GM18867 (cell line): ENCODE measurements around the gene PAQR7.

Experiments
- ATAC-seq: cut with Tn5 transposase; IDR thresholded peaks from one replicate; pipeline ENCODE4 v1.9.1; 2021; ENCODE audit warnings: mild to moderate bottlenecking, moderate library complexity; ENCODE audit not compliant: unreplicated experiment

PAQR7 gene

DNA sequence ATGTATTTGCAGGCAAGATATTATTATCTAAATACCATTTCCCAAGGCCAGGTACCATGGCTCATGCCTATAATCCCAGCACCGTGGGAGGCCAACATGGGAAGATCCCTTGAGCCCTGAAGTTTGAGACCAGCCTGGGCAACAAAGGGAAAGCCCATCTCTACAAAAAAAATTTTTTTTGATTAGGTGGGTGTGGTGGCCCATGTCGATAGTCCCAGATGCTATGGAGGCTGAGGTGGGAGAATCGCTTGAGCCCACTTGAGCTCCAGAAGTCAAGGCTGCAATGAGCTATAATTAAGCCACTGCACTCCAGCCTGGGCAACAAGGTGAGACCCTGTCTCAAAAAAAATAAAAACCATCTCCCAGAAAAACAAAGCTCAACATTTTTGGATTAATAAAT lies 28.5 kb upstream of the PAQR7 start:
- ATAC-seq = no peak

DNA sequence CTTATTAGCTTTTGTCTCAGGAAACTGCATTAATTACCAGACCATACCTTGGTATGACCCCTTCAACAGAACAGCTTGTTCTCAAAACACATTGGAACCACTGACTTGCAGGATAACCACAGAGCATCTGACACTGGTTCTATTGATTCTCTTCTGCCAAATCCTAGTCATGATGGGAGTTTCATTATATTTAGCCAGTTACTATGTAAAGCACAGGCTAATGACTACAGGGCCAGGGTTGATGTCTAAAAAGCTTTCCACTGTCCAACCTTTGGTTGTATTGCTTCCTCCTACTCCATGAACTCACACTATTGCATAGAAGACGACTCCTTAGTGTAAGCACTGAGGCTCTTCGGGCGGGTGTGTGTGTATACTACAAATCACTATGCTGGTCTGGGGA lies 27.0 kb upstream of the PAQR7 start:
- ATAC-seq = no peak

DNA sequence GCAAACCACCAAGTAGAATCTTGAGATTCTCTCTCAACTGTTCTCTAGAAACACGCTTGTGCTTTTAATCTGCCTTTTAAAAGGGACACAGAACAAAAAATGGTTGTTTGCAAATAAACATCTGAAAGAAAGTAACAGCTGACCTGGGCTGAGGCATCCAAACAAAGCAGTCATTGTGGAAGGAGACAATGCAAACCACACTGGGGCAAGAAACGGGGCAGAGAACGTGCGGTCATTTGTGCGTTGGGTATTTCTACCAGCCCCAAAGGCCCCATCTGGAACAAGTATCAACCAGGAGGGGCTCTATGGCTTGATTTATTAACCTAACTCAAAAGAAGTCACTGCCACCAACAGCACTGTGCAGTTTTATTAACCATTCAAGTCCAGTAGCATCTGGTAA lies 24.7 kb upstream of the PAQR7 start:
- ATAC-seq = no peak

DNA sequence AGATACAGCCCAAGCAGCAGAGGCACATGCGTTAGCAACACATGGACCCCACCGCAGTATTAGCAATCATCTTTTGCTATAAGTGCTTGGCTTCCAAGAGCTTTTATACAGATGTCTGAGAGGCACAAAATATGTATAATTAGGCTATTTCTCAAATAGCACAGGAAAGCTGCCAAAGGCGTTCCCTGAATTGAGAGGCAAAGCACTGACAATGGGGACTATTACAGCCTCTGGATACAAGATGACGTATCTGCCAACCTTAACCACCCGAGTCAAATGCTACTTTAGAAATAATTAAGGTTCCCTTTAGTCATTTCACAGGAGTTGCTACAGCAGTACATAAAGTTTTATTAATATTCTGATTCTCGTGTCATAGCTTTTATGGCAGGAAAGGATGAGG lies 24.3 kb upstream of the PAQR7 start:
- ATAC-seq = no peak

DNA sequence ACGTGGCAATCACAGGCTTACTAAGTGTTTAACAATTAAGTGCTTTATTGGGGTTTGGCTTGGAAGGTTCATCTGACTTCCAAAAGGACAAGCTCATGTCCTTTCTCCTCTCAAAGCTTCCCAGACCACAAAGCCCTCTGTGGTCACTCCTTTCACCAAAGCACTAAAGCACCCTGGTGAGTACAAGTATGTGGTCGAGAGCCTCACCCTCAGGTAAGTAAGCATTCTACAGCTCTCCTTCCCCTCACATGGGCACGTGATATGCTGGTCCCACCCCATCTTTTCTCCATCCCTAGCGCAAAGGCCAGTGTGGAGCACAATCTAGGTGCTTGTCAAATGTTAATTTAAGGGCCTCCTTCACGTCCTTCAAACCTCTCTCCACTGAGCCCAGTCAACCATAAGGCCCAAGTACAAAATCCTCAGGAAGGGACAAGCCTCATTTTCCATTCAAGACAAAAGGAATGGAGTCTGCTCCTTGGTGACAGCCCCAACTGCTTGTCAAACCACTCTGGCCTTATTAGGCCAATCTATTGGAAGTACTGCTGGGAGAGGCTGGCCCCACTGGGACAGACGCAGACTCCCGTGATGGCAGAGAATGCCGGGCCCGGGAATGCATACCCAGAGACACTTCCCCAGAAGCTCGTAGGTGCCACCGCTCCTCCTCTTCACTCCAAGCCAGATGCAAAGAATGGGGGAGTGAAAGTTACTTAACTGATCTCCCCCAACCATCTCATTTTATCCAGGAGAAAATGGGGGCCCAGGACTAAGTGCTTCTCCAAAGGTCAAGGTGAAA lies 22.9 kb upstream of the PAQR7 start:
- no peak for ATAC-seq

DNA sequence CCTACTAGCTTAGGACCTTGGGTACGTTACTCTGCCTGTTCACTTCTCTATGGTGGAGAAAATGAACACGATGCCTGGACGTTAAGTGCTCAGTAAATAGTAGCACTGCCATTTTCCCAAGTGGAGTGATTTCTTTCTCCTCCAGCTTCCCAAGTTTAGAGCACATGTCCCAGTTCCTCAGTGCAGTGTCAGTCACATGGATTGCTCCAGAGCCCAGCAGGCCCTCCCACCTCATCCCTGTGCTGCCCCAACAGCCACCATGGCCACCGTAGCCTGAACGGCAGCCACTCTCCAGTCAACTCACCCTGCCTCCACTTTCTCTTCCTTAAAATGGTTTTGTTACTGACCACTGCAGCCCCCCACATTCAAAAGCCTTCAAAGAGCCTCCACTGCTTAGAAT lies 22.2 kb upstream of the PAQR7 start:
- ATAC-seq = no peak

DNA sequence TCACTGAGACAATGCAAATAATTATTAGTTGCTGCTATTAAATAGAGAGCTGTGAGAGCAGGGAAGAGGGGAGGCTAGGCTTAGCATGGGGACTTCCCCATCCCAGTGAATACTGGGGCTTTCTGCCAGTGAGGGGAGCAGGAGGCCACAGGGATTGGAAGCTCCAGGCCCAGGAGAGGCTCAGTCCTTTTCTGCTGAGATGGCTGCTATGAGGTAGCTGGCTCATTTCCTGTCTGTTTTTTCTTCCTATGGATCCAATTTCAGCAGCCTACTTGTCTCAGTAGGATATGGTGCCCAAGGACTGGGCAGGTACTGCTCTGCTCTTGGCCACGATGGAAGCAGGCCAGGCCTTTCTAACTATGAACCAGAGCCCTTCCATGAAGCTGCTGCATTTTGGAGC lies 20.8 kb upstream of the PAQR7 start:
- ATAC-seq = no peak

DNA sequence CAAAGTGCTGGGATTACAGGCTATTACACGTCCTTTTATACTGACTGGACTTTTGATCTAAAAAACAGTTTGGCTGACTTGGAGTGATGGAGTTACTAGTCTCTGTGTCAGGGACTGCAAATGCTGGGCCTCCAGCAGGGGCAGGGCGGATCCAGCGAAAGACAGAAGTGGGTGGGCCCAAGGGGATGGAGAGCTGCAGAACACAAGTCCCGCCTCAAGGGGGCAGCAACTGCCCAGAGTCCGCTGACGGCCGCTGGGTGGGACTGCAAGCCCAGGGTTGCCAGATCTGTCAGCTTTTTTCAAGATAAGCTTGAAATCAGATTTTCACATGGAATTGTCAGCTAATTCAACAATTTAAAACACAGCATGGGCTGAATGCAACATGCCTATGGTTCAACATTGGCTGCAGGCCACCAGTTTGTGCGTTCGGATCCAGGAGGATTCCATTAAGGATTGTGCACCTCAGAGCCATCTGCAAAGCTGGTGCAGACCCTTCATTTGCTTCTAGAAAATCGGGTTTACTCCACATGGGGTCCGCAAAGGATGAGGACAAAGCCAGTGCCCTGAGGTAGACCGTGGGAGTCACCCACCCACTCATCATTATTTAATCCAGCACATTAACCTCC lies 20.0 kb upstream of the PAQR7 start:
- peak; percentile 82 for ATAC-seq

DNA sequence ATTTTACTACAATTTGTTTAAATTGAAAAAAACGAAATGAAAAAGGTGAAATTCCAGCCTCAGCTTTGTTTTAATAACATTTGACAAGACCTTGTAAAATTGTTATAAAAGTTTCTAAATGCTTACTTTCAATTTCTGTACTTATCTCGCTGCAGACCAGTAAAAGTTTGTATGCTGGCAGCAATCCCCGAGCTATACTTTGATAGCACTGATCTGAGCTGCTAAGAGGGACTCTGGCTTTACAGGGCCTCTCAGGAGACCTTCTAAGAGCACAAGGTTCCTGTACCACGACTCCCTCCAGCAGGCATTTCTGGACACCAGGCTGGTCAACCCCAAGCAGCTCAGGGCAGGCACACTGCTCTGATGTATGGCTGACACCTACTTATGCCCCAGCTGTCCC lies 17.6 kb upstream of the PAQR7 start:
- ATAC-seq = no peak

DNA sequence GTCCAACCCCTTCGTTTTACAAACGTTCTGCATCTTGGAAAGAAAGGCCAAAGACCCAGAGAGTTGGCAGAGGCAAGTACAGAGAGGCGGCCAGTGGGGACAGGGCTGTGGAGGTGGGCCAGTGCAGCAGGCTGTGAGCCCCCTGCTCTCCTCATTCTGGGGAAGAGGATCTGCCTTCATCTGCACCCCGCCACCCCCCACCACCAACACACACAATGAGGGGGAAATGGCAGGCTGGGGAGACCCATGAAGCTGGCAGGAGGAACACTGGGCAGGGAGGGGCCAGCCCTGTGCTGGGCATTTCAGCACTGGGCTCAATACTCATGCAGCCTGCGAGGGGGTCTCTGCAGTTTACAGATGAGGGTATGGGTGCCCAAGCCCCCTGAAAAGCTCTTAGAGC lies 16.1 kb upstream of the PAQR7 start:
- no peak for ATAC-seq

DNA sequence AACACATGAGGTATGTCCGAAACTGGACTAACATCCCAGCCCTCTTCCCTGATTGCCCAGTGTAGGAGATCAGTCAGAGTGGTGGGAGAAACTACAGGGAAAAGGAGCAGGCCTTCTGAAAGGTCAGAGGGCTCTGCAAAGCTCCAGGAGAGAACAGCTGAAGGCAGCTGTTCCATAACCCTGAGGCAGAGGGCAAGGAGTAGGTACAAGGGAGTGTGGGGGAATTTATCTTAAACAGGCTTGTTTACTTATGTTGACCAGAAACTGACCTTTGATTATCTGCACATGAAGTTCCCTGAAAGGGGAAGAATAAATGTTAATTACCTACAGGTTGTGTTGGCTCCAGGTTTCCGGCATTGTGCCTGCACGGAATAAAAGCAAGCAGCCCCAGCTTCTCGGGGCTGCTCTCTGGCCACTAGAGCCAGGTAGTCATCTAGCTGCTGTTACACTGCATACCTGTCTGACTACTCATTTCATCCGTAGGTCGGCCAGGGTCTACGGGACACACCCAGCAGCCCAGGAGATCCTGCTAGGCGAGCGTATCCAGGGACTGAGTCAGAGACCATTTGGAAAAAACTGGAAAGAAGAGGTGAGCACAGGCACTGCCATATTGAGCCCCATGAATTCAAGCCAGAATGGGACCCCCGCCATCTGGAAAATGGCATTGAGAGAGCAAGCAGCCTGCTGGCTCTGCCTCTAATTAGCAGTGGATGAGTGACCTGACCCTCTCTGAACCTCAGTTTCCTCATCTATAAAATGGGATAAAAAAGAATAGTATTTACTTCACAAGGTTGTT lies 14.9 kb upstream of the PAQR7 start:
- no peak for ATAC-seq

DNA sequence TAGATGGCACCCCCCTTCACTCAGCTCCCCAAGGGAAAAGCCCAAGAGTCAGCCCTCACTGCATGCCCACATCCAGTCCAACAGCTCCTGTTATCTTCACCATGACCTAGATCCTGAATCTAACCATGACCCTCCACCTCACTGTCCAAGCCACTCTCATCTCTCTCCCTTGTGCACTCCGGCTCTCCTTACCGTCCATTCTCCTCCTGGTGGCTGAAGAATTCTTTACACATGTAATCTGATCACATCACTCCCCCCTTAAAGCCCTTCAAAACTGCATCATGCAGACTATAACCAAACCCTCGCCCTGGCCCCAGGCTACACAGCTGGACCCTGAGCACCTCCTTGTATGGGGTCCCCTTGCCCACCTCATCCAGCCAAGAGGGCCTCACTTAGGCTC lies 14.0 kb upstream of the PAQR7 start:
- ATAC-seq = no peak

DNA sequence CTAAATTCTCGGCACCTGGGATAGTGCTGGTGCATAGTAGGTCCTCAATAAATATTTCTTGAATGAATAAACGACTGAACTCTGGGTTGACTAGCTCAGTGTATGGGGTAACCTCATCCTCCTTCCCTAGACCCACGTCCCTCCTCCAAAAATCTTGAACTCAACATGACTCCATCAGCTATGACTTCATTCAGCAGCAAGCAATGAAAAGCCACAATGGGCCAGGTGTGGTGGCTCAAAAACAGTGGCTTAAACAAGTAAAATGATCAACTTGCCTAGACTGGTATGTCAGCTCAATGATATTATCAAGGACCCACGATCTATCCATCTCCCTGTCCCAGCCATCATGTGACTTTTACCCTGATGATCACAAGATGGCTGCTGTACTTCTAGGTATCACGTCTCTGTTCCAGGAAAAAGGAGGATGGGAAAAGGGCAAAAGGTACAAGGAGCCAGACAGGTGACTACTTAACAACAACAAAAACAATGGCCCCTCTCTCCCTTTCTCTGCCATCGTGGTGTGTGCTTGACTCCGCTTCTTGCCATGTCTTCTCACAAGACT lies 13.0 kb upstream of the PAQR7 start:
- no peak for ATAC-seq

DNA sequence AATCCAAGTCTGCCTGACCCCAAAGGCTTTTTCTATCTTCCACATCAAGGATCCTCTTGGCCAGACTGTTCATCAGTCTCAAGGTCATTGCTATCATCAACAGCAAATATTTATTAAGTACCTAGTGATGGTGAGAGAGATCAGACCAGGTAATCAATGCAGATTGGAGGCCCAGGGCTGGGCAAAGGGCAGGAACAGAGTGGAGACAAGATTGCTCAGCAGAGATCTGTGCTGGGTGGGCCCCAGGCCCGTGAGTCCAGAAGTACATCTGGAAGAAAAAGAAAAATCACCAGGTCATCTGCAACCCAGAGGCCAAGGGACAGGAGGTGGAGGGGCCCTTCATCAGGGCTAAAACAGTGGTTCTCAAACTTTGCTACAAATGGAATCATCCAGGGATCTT lies 10.1 kb upstream of the PAQR7 start:
- no peak for ATAC-seq

DNA sequence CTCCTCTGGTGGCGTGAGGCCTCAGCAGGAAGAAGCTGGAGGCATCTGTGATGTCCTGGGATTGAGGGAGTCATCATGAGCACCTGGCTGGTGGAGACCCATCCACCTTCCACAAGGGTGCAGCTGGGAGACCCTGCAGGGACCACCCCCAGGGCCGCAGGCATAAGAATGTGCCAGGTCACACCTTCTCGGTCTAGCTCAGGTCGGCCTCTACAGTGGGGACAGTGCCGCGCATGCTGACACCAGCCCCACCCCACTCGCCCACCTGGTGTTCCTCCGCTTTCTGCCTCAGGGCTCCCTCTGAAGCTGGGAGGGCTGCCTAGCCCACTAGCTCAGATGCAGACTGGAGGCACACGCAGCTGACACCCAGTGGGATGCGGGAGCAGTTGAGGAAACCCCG lies 5.8 kb upstream of the PAQR7 start:
- ATAC-seq = no peak

DNA sequence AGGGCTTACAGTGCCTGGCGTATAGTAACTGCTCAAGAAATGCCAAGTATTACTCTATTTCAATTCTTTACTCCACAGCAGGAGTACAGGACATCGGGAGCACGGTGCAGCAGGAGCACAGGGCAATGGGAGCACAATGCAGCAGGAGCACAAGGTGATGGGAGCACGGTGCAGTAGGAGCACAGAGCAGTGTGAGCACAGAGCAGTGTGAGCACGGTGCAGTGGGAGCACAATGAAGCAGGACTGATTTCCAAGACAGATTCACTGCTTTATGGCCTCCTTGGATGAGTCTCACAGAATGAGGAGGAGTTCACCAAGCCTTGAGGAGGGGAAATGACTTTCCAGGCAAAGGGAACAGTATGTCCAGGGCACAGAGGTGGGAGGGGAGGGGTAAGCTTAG lies 5.0 kb upstream of the PAQR7 start:
- ATAC-seq = no peak

DNA sequence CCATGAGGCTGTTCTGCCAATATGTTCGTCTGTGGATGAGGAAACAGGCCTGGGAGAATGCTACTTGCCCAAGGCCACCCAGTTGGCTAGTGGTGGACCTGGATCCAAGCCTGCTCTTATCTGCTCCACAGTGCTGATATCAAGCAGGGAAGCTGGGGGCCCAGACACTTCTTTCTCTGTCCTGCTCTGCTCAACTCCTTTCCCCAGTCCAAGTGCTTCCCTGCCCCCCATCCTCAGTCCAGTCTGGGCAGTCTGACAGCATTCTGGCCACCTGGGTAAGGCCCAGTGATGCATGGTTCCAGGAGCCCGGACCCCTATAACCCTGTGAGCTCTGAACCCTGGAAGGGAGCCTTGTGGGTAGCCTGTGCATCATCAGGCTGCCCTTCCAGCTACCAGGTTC lies 4.2 kb upstream of the PAQR7 start:
- no peak for ATAC-seq

DNA sequence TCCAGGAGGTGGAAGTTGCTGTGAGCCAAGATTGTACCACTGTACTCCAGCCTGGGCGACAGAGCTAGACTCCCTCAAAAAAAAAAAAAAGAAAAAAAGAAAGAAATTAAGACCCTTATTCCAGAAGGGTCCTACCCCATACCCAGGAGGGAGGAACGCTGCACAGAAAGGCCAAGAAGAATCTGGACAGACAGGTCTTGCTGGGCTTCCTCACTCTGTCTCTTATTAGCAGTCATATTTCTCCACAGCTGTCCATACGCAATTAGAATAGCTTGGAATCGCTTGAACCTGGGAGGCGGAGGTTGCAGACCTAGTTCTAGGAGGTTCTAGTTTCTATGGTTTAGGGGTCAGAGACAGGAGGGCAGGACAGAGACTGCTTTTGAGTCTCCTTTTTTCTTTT lies 3.2 kb upstream of the PAQR7 start:
- no peak for ATAC-seq

DNA sequence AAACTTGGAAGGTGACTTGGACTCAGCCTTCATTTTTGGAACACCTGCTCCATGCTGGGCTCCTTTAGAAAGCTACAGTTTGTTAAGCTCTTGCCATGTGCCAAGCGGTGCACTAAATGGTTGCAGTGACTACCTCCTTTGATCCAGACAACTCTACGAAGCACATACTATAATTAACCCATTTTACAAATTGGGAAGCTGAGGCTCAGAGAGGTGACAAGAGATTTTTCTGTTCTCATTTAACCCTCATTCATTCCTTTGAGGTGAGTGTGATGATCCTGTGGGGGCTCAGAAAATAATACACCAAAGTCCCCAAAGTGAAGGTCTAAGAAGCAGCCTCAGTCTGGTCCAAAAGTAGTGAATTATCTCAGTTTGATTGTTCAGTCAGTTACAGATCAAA lies 1.6 kb upstream of the PAQR7 start:
- no peak for ATAC-seq

DNA sequence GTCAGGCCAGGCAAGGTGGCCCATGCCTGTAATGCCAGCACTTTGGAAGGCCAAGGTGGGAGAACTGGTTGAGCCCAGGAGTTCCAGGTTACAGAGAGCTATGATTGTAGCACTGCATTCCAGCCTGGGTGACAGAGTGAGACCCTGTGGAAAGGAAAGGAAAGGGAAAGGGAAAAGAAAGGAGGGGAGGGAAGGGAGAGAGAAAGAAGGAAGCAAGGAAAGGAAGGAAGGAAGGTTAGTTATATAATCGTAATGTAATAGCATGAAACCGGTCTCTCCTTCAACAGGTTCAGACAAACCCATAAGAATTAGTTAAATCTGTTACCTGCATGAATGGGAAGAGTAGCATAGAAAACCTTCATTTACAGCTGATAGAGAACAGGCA lies 1.2 kb upstream of the PAQR7 start:
- no peak for ATAC-seq

DNA sequence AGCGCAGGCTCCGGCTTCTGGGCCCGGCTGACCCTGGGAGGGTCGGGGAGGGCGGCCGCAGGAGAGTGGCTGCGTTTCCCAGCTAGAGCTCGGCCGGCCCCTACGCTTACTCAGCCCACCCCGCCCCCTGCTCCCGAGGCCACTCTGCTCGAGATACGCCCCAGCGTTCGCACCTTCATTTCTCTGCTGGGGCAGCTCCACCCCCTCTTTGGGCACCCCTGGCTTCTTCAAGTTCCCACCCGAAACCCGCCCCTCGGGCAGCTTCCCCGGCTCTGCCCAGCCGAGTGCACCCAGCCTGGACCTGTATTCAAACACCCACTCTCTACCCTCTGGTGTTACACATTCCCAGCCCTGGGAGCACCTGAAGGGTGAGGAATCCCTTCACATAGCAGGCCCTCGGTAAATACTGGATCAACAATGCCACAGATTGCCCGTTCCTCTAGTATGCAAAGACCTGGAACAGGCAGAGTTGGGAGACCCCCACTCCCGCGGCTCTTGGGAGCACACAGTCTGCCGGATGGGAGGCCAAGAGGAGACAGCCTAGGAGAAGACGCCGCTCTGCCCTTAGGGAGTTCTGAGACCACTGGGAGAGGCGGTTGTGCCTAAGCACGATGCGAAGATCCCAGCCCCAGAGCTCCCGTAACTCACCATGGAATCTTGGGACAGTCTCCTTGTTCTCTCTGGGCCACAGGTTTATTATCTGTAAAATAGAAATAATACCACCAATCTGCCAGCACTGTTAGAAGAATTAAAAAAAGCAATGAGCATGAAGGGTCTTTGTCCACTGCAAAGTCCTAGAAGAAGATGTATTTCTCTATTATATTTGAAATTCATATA lies 566 bp upstream of the PAQR7 start:
- ATAC-seq = peak; percentile 16
